HCT116 (cell line): ENCODE data around the gene DNAJC8.

Experiments used
- CEBPB ChIP-seq: IDR thresholded peaks from 2 replicates; pipeline ENCODE4 v1.6.1; 2012; ENCODE audit warnings: low read depth
- EGR1 ChIP-seq: IDR thresholded peaks from 2 replicates; pipeline ENCODE4 v1.6.1; 2012; ENCODE audit warnings: low read depth
- EZH2 ChIP-seq: fragments of 200-600 bp; sonication (generic); IDR thresholded peaks from 2 replicates; pipeline ENCODE4 v1.6.1; 2017; ENCODE audit warnings: antibody characterized with exemption, mixed run types
- EZH2phosphoT487 ChIP-seq: fragments of 200-600 bp; IDR thresholded peaks from 2 replicates; pipeline ENCODE4 v1.6.1; 2018; ENCODE audit warnings: antibody characterized with exemption, borderline replicate concordance
- POLR2A ChIP-seq: IDR thresholded peaks from 2 replicates; pipeline ENCODE4 v1.7.0; 2011; ENCODE audit warnings: borderline replicate concordance; ENCODE audit not compliant: insufficient read depth, insufficient read length; ENCODE audit errors: extremely low read depth
- POLR2AphosphoS5 ChIP-seq: IDR thresholded peaks from 2 replicates; pipeline ENCODE4 v1.6.1; 2011; ENCODE audit warnings: mild to moderate bottlenecking, low read depth, low read length, moderate library complexity
- RAD21 ChIP-seq: IDR thresholded peaks from 2 replicates; pipeline ENCODE4 v1.6.1; 2012; ENCODE audit warnings: low read depth, mild to moderate bottlenecking
- SIN3A ChIP-seq: IDR thresholded peaks from 2 replicates; pipeline ENCODE4 v1.6.1; 2012; ENCODE audit warnings: low read depth
- YY1 ChIP-seq: IDR thresholded peaks from 2 replicates; pipeline ENCODE4 v1.6.1; 2011; ENCODE audit warnings: low read length, low read depth, moderate library complexity, mild to moderate bottlenecking; ENCODE audit not compliant: insufficient replicate concordance; ENCODE audit errors: extremely low read depth
- TF ChIP-seq, protein P1 (sequence below), 3 experiments: fragments of 200-600 bp in 1 of 3; sonication (generic) in 1 of 3; IDR thresholded peaks in 2 of 3; conservative IDR thresholded peaks in 1 of 3; 2 replicates each; pipeline ENCODE4 v1.5.1; 2012 to 2017; ENCODE audit warnings: low read depth in 2 of 3, low read length in 2 of 3, antibody characterized with exemption in 1 of 3, borderline replicate concordance in 1 of 3, control low read depth in 1 of 3, mild to moderate bottlenecking in 1 of 3, mixed read lengths in 1 of 3, mixed run types in 1 of 3, moderate library complexity in 1 of 3; ENCODE audit not compliant: insufficient read depth in 1 of 3

GRCh38 chr1:28260803-28261174, 28.0 kb upstream of the DNAJC8 start:
- TF ChIP-seq, protein P1, sequence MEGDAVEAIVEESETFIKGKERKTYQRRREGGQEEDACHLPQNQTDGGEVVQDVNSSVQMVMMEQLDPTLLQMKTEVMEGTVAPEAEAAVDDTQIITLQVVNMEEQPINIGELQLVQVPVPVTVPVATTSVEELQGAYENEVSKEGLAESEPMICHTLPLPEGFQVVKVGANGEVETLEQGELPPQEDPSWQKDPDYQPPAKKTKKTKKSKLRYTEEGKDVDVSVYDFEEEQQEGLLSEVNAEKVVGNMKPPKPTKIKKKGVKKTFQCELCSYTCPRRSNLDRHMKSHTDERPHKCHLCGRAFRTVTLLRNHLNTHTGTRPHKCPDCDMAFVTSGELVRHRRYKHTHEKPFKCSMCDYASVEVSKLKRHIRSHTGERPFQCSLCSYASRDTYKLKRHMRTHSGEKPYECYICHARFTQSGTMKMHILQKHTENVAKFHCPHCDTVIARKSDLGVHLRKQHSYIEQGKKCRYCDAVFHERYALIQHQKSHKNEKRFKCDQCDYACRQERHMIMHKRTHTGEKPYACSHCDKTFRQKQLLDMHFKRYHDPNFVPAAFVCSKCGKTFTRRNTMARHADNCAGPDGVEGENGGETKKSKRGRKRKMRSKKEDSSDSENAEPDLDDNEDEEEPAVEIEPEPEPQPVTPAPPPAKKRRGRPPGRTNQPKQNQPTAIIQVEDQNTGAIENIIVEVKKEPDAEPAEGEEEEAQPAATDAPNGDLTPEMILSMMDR (IDR thresholded peaks at IDR 0.05 in 2 of 3, conservative IDR thresholded peaks at IDR 0.05 in 1 of 3; ENCODE audit: borderline replicate concordance in 1 of 3, insufficient read depth in 1 of 3, low read depth in 2 of 3, low read length in 2 of 3) = no peak
- TF ChIP-seq SIN3A = no peak
- TF ChIP-seq POLR2AphosphoS5 = no peak
- TF ChIP-seq CEBPB = no peak
- TF ChIP-seq POLR2A = no peak
- no peak for TF ChIP-seq EGR1
- no peak for TF ChIP-seq RAD21
- no peak for TF ChIP-seq EZH2phosphoT487
- no peak for TF ChIP-seq YY1
- TF ChIP-seq EZH2 = no peak
